Heart left ventricle (tissue), 16 donors: ENCODE results near the gene POLR1G. TPM values are rescaled to one million over a fixed set of nuclear protein-coding genes. Genes with fewer than 3 reads are reported as not detected.
A peak's percentile ranks its signal among the peaks of the same experiment; 100 is the strongest.

ENCODE experiments used
- ATAC-seq, 4 donors: fragments of 200-7000 bp; cut with Tn5 transposase; one replicate each; pipeline ENCODE4 v1.9.1; 2020 to 2022; ENCODE audit warnings: moderate library complexity in 4 of 4, mild to moderate bottlenecking in 3 of 4, moderate number of reproducible peaks in 1 of 4
- DNase-seq, 5 donors: peaks; one replicate each; pipeline ENCODE4 v3.0.0-alpha.2; 2020
- H3K27ac ChIP-seq, 12 donors: fragments of 200-600 bp; sonication (generic) in 4 of 12; one replicate each; pipeline versions ENCODE4 v1.5.0 to v1.8.0; 2016 to 2022; ENCODE audit warnings: mild to moderate bottlenecking in 2 of 12
- H3K27me3 ChIP-seq, 9 donors: fragments of 200-600 bp; sonication (generic) in 2 of 9; one replicate each; pipeline versions ENCODE4 v1.5.1 to v1.8.0; 2016 to 2022; ENCODE audit warnings: mild to moderate bottlenecking in 3 of 9
- H3K36me3 ChIP-seq, 9 donors: fragments of 200-600 bp; sonication (generic) in 2 of 9; one replicate each; pipeline versions ENCODE4 v1.5.0 to v1.8.0; 2018 to 2022; ENCODE audit warnings: mild to moderate bottlenecking in 2 of 9
- H3K4me1 ChIP-seq, 12 donors: fragments of 200-600 bp; sonication (generic) in 4 of 12; one replicate each; pipeline versions ENCODE4 v1.5.0 to v1.8.0; 2016 to 2022; ENCODE audit warnings: mild to moderate bottlenecking in 3 of 12
- H3K4me3 ChIP-seq, 12 donors: fragments of 200-600 bp; sonication (generic) in 4 of 12; one replicate each; pipeline versions ENCODE4 v1.5.0 to v1.8.0; 2017 to 2022; ENCODE audit warnings: mild to moderate bottlenecking in 9 of 12, moderate library complexity in 4 of 12
- H3K9me3 ChIP-seq, 12 donors: fragments of 200-600 bp; sonication (generic) in 4 of 12; one replicate each; pipeline versions ENCODE4 v1.5.0 to v1.8.0; 2016 to 2022; ENCODE audit warnings: mild to moderate bottlenecking in 1 of 12
- POLR2A ChIP-seq, 2 donors: fragments of 450-650 bp; IDR thresholded peaks; one replicate each; pipeline ENCODE4 v1.6.1; 2017; ENCODE audit warnings: antibody characterized with exemption in 2 of 2, mild to moderate bottlenecking in 2 of 2, moderate library complexity in 2 of 2
- WGBS, 4 donors: extraction: QIAGEN DNeasy Blood & Tissue Kit in 2 of 4; methylation state at CpG; one replicate each; pipeline versions ENCODE4 v1.1.5 to v1.1.7; 2013 to 2018; 5-methylcytosine and 5-hydroxymethylcytosine counted together
- intact Hi-C, 10 donors: fragments of 100-400 bp; cut with DNase I; formaldehyde crosslinking; loops; one replicate each; pipeline versions ENCODE4 v1.11.1 to v1.14.2; 2022
- polyA plus RNA-seq, 2 donors: library from polyadenylated mRNA; stranded (reverse); fragments of 200-250 nt; gene quantifications; one replicate each; pipeline ENCODE4 v1.2.3, GENCODE V29; 2013
- total RNA-seq, 9 donors: library from RNA; depleted of rRNA in 2 of 9; stranded (reverse); fragments of >200 nt in 2 of 9; fragmentation: NEBNext Ultra II Directional in 3 of 9; extraction: Animal tissue kit (Norgen Biotek cat#: 25700) in 3 of 9; gene quantifications; one replicate each; pipeline versions ENCODE4 v1.1.0 to v1.2.4, GENCODE V29; 2016 to 2023
- TF ChIP-seq, protein P1 (sequence below), 12 donors: fragments of 200-600 bp; sonication (generic) in 4 of 12; IDR thresholded peaks; one replicate each; pipeline versions ENCODE4 v1.5.0 to v1.8.0; 2018 to 2022; ENCODE audit warnings: antibody characterized with exemption in 12 of 12, mild to moderate bottlenecking in 5 of 12
- donor health status: ischemic (EF 13 %, LVEDD 7.1; RV severe dilation, severe dysfunction).
- donor health status: healthy with polysubstance abuse.
- donor health status: DM: no; HTN: yes; CAD: no.
- donor health status: DM: no; HTN: no; CAD: no.
- donor health status: ischemic (EF 25% LVEDD 6.9; RV normal size, moderate dysfunction).
- donor health status: ischemic (EF 25% LVEDD 5.7; RV mildly dilated, moderate dysfunction).
- donor health status: healthy.
- donor health status: DM: yes; HTN: yes; CAD: no.
- donor health status: ischemic (EF 35%, LVEDD 5.7; RV mildly dilated, moderate dysfunction).
- donor health status: nonischemic (EF 11% LVEDD 7.7; RV severe dilation, severe dysfunction).
- donor health status: DM: yes; HTN: yes; CAD: no.
- donor health status: PGD.
- donor health status: ischemic (EF 29% LVEDD 5.4; RV normal size, mild dysfunction).
- donor health status: nonischemic (EF 23%, LVEDD 6.1; RV moderate dilation, normal function).

Gene POLR1G
- total and polyA plus RNA-seq, 11 donors, result 4.4 to 10.6 (median 6.9) TPM

DNA sequence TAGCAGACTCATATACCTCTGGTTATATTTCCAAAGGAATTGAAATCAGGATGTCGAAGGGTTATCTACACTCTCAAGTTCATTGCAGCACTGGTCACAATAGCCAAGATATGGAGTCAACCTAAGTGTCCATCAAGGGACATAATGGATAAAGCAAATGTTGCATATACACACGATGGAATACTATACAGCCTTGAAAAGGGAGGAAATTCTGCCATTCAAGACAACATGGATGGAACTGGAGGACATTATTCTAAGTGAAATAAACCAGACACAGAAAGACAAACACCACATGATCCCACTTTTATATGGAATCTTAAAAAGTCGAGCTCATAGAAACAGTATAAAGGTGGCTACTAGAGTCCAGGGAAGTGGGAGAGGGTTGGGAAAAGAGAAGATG lies 30.9 kb downstream of the POLR1G start:
- ATAC-seq (no peak), DNase-seq (no peak)
- Histone ChIP-seq H3K27ac (no peak overlapping the region), H3K9me3 (no peaks in the 10 kb centered on the region), H3K36me3 (no peaks in the 10 kb centered on the region), H3K4me3 (no peak overlapping the region), H3K27me3 (no peaks in the 10 kb centered on the region), H3K4me1 (peaks cover 0 to 18% (median 9%) of the 10 kb centered on the region in 12 donors)
- TF ChIP-seq, protein P1, sequence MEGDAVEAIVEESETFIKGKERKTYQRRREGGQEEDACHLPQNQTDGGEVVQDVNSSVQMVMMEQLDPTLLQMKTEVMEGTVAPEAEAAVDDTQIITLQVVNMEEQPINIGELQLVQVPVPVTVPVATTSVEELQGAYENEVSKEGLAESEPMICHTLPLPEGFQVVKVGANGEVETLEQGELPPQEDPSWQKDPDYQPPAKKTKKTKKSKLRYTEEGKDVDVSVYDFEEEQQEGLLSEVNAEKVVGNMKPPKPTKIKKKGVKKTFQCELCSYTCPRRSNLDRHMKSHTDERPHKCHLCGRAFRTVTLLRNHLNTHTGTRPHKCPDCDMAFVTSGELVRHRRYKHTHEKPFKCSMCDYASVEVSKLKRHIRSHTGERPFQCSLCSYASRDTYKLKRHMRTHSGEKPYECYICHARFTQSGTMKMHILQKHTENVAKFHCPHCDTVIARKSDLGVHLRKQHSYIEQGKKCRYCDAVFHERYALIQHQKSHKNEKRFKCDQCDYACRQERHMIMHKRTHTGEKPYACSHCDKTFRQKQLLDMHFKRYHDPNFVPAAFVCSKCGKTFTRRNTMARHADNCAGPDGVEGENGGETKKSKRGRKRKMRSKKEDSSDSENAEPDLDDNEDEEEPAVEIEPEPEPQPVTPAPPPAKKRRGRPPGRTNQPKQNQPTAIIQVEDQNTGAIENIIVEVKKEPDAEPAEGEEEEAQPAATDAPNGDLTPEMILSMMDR (IDR thresholded peaks at IDR 0.05), result no peak
- intact Hi-C loops, result loop anchor here in 5 of 10 donors (10.0 kb wide), 2 partner anchors 127 to 207 kb away; no protein-coding TSS in a partner anchor
- WGBS, 4 donors, result 88 to 91% (median 90%) methylated on average over 3 of the region's 3 CpGs

DNA sequence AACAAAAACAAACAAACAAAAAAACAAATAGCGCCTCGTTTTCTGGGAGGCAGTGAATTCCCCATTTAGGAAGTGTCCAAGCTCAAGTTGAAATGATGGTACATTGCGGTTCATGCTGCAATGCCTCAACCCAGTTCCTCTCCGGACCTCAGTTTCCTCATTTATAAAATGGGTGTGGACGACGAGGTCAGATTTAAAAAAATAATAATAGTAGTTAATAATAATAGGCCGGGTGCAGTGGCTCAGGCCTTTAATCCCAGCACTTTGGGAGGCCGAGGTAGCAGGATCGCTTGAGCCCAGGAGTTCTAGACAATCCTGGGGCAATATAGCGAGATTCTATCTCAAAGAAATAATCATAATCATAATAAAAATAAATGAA lies 32.7 kb downstream of the POLR1G start:
- WGBS, 4 donors, result 31 to 36% (median 35%) methylated on average over 10 of the region's 10 CpGs

DNA sequence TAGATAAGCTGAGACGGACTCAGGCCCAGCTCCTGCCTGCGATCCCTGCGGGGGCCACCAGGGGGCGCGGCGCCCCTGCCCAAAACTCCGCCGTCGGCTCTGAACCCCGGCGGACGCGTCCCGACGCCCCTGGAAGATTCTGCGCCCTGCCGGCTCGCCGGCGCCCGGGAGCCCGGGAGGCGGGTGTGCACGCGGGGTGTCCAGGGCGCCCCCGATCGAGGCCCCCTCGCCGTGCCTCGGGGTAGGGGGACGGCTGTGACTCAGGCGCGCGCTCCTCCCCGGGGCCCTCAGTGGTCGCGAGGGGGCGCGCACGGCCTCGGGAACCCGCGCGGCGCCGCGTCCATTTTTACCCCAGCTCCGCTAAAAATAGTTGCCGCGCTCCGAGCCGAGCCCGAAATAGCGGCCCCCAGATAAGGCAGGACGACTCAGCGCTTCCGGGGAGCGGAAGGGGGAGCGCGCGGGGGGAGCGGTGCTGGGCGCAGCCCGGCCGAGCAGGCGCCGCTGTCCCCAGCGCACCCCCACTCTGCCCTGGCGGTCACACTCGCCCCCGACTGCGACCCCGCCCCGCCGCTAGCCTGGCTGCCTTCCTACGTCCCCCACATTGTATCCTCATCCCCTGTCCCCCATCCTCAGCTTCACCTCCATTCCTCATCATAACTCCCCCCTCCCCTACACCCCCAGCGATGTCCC lies 33.3 kb downstream of the POLR1G start:
- H3K27me3 ChIP-seq, result no peaks in the 10 kb centered on the region
- H3K4me1 ChIP-seq, result peaks cover 0 to 39% (median 22%) of the 10 kb centered on the region in 12 donors
- ATAC-seq (peak; percentile 52 to 84 (median 67)), DNase-seq (peak; percentile 89 to 94 (median 92))
- WGBS, 4 donors, result 0 to 1% (median 1%) methylated on average over 41 to 78 of the region's 78 CpGs
- TF ChIP-seq POLR2A (IDR thresholded peaks at IDR 0.05), result peak in 1 of 2 donors; percentile 52
- TF ChIP-seq, protein P1 (IDR thresholded peaks at IDR 0.05), result peak; percentile 97 to 100 (median 100)
- H3K4me3 ChIP-seq, result peak overlapping the region; percentile 57 to 88 (median 69)
- no peaks in the 10 kb centered on the region for H3K9me3 ChIP-seq
- H3K36me3 ChIP-seq, result no peaks in the 10 kb centered on the region
- intact Hi-C loops, result loop anchor here (1.0 to 10.0 kb wide), 7 partner anchors 11 to 205 kb away; no protein-coding TSS in a partner anchor
- peak overlapping the region; percentile 54 to 98 (median 95) for H3K27ac ChIP-seq

More for the DNA sequence above, 32.7 kb downstream of the POLR1G start:
- Histone ChIP-seq H3K4me1 (peaks cover 0 to 34% (median 18%) of the 10 kb centered on the region in 12 donors), H3K27ac (peak overlapping the region in 11 of 12 donors; percentile 89 to 98 (median 95)), H3K36me3 (no peaks in the 10 kb centered on the region), H3K27me3 (no peaks in the 10 kb centered on the region), H3K4me3 (peak overlapping the region; percentile 57 to 88 (median 69)), H3K9me3 (no peaks in the 10 kb centered on the region)
- intact Hi-C loops, result loop anchor here (1.0 to 10.0 kb wide), 7 partner anchors 11 to 206 kb away; no protein-coding TSS in a partner anchor
- DNase-seq, result no peak
- no peak for ATAC-seq
- no peak for TF ChIP-seq POLR2A (IDR thresholded peaks at IDR 0.05)
- TF ChIP-seq, protein P1 (IDR thresholded peaks at IDR 0.05), result no peak

DNA sequence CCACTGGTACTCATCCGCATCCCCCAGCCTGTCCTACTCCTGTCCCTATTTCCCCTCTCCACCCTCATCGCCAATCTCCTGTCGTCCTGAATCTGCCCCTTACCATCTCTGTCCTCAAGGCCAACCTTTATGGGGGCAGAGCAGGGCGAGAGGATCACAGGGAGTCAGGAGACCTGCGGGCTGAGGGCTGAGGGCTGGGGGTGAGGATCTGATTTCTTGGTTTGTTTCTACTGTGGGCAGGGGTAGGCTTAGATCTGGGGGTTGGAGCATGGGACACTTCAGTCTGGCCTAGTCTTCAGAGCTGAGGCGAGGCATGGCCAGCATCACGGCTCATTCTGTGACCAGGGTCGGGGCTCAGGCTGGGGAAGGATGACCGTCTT lies 33.8 kb downstream of the POLR1G start:
- H3K36me3 ChIP-seq, result no peaks in the 10 kb centered on the region
- no peaks in the 10 kb centered on the region for H3K27me3 ChIP-seq
- no peaks in the 10 kb centered on the region for H3K9me3 ChIP-seq
- 45 to 52% (median 51%) methylated on average over 9 of the region's 9 CpGs for WGBS, 4 donors
- H3K27ac ChIP-seq, result peak overlapping the region; percentile 54 to 98 (median 95)
- ATAC-seq, result no peak
- H3K4me3 ChIP-seq, result peak overlapping the region; percentile 57 to 88 (median 69)
- intact Hi-C loops, result no loop called here
- H3K4me1 ChIP-seq, result peaks cover 0 to 44% (median 24%) of the 10 kb centered on the region in 12 donors
- no peak for DNase-seq
- no peak for TF ChIP-seq POLR2A (IDR thresholded peaks at IDR 0.05)
- TF ChIP-seq, protein P1 (IDR thresholded peaks at IDR 0.05), result no peak
